HFFc6 (cell line): ENCODE results near the gene RAB5A. TPM values are rescaled to one million over a fixed set of nuclear protein-coding genes. Genes with fewer than 3 reads are reported as not detected.
A peak's percentile ranks its signal among the peaks of the same experiment; 100 is the strongest.
"Not testable (repeated sequence)": the region's sequence is repeated elsewhere in the genome, so short reads cannot be mapped to it uniquely, and the experiment has no call there.

ENCODE experiments used
- DNase-seq: peaks from one replicate; pipeline ENCODE4 v3.0.0-alpha.2; 2018
- H3K27ac Mint-ChIP-seq: 2 replicates; pipeline ENCODE4 v1.8.0; 2020; ENCODE audit warnings: mild to moderate bottlenecking, mixed read lengths
- H3K27me3 Mint-ChIP-seq: 2 replicates; pipeline ENCODE4 v1.8.0; 2021; ENCODE audit warnings: mild to moderate bottlenecking, moderate library complexity, mixed read lengths; ENCODE audit not compliant: insufficient read depth
- H3K36me3 Mint-ChIP-seq: 2 replicates; pipeline ENCODE4 v1.8.0; 2021; ENCODE audit warnings: low read depth, mixed read lengths
- H3K4me1 Mint-ChIP-seq: 2 replicates; pipeline ENCODE4 v1.8.0; 2020; ENCODE audit warnings: low read depth, mixed read lengths
- H3K4me3 Mint-ChIP-seq: 2 replicates; pipeline ENCODE4 v1.8.0; 2020; ENCODE audit warnings: mild to moderate bottlenecking, moderate library complexity, mixed read lengths
- H3K9me3 Mint-ChIP-seq: 2 replicates; pipeline ENCODE4 v1.8.0; 2020; ENCODE audit warnings: mild to moderate bottlenecking, mixed read lengths
- long read RNA-seq: library from polyadenylated mRNA; unstranded; transcript quantifications from one replicate; pipeline ENCODE4 v2.0.0, GENCODE V29; 2019
- total RNA-seq, 6 experiments: library from RNA; stranded (reverse); fragmentation: NEBNext Ultra II Directional; extraction: Animal tissue kit (Norgen Biotek cat#: 25700); gene quantifications; 2 replicates in 1 of 6; 3 replicates in 5 of 6; pipeline ENCODE4 v1.2.3, GENCODE V29; 2021
- TF ChIP-seq, protein P1 (sequence below): fragments of 200-600 bp; sonication (generic); IDR thresholded peaks from 2 replicates; pipeline ENCODE4 v1.5.0; 2021; ENCODE audit warnings: antibody characterized with exemption, mild to moderate bottlenecking

The RAB5A gene, protein sequence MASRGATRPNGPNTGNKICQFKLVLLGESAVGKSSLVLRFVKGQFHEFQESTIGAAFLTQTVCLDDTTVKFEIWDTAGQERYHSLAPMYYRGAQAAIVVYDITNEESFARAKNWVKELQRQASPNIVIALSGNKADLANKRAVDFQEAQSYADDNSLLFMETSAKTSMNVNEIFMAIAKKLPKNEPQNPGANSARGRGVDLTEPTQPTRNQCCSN
- 10 to 100 TPM; 56.7 to 71.1 (median 66.0) TPM for total RNA-seq
- long read RNA-seq, transcript RAB5A-201 (6 exons, 2,536 nt): major isoform, 63 of 83 reads
- long read RNA-seq, partial matches to known transcripts: 12 of 83 reads
- long read RNA-seq, other reads (novel, unspliced or antisense): 7 of 83 reads

DNA sequence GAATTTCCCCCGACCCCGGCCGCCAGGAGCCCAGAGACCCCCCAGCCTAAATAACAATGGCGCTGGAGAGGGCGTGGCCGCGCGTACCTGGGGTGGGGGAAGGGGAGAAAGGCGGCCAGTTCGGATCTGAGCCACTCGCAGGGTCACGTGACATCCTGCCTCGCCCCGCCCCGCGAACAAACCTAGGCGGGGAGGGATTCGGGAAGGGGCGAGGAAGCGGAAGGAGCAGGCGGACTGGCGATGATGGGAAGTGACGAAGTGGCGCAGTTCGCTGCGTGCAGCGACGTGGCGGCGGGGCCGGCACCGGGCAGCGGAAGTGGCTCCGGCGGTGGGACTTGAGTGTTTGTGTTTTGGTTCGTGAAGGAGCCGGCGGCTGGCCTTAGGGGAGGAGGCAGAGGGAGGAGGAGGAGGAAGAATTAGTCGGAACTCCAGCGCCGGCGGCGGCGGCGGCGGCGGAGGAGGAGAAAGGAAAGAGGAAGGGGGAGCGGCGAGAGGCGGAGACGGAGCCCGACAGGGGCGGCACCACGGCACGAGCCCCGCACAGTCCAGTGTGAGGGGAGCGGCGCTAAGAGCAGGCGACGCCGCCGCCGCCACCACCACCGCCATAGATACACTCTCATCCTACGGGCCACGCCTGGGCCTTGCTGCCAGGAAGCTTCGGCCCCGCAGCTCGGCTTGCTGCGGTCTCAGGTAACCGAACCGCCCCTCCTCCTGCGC, at the start of gene RAB5A:
RAB5A (plus strand) TSS at position 266 of the 717 bp plus-strand sequence. CDS start 3,802 bp downstream, outside the sequence.
- H3K4me3 Mint-ChIP-seq: peak within 1 kb of the TSS; percentile 98
- H3K27ac Mint-ChIP-seq: peak within 1 kb of the TSS; percentile 99
- peak; percentile 97 for DNase-seq
- peaks cover 42% of the 10 kb centered on the region for H3K4me1 Mint-ChIP-seq
- H3K36me3 Mint-ChIP-seq: peaks cover 13% of the 10 kb centered on the region
- no peaks in the 10 kb centered on the region for H3K9me3 Mint-ChIP-seq
- H3K27me3 Mint-ChIP-seq: no peaks in the 10 kb centered on the region; the same call in none of the 2 replicates
- TF ChIP-seq, protein P1, sequence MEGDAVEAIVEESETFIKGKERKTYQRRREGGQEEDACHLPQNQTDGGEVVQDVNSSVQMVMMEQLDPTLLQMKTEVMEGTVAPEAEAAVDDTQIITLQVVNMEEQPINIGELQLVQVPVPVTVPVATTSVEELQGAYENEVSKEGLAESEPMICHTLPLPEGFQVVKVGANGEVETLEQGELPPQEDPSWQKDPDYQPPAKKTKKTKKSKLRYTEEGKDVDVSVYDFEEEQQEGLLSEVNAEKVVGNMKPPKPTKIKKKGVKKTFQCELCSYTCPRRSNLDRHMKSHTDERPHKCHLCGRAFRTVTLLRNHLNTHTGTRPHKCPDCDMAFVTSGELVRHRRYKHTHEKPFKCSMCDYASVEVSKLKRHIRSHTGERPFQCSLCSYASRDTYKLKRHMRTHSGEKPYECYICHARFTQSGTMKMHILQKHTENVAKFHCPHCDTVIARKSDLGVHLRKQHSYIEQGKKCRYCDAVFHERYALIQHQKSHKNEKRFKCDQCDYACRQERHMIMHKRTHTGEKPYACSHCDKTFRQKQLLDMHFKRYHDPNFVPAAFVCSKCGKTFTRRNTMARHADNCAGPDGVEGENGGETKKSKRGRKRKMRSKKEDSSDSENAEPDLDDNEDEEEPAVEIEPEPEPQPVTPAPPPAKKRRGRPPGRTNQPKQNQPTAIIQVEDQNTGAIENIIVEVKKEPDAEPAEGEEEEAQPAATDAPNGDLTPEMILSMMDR: no peak

DNA sequence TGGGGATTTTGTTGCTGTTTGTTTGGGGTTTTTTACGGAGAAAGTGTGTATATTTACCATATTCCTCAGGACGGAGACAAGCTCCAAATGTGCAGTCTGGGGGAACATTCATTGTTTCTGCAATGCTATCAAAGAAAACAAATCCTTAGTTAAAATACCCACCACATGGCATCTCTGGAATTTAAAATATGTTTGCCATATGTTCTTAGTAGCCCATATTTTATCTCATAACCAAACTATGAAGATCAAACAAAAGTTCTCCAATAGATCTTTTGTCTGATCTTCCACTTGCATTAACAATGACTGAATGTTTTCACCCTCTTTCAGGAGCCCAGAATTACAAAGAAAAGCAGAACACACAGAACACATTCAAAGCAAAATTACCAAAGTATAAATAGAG, 48.2 kb upstream of the RAB5A start:
- Mint-ChIP-seq H3K4me3 (peak overlapping the region; percentile 7), H3K9me3 (no peaks in the 10 kb centered on the region), H3K4me1 (peaks cover 13% of the 10 kb centered on the region), H3K27me3 (no peaks in the 10 kb centered on the region), H3K27ac (peak overlapping the region; percentile 39), H3K36me3 (no peaks in the 10 kb centered on the region)
- no peak for DNase-seq
- TF ChIP-seq, protein P1: no peak

DNA sequence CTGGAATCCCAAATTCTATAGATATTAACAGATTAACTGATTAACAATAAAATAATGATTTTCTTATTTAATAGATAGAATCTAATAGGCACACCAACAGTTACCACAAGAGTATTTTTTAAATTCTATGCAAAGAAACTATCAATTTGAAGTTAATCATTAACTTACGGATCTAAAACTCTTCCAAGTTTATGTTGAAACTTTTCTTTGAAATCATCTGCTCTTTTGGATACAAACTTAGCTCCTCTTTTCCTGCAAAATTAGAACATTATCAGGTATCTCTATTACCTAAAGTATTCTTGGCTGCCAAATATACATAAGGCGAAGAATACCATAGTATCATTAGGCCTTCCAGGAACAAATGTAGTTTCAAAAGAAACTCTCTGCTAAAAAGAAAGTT, 47.6 kb upstream of the RAB5A start:
- TF ChIP-seq, protein P1: no peak
- H3K27ac Mint-ChIP-seq: no peak overlapping the region
- H3K27me3 Mint-ChIP-seq: no peaks in the 10 kb centered on the region
- H3K4me1 Mint-ChIP-seq: peaks cover 13% of the 10 kb centered on the region
- no peak overlapping the region for H3K4me3 Mint-ChIP-seq
- no peaks in the 10 kb centered on the region for H3K36me3 Mint-ChIP-seq
- DNase-seq: no peak
- no peaks in the 10 kb centered on the region for H3K9me3 Mint-ChIP-seq

DNA sequence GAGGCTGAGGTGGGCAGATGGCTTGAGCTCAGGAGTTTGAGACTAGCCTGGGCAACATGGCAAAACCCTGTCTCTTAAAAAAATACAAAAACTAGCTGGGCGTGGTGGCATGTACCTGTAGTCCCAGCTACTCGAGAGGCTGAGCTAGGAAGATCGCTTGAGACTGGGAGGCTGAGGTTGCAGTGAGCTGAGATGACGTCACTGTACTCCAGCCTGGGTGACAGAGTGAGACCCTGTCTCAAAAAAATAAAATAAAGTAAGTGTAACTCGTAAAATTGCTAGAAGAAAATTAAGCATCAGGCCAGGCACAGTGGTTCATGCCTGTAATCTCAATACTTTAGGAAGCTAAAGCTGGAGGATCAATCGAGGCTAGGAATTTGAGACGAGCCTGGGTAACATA, 47.1 kb upstream of the RAB5A start:
- not testable (repeated sequence) for DNase-seq, H3K27me3 Mint-ChIP-seq, H3K27ac Mint-ChIP-seq, H3K9me3 Mint-ChIP-seq, H3K36me3 Mint-ChIP-seq, H3K4me3 Mint-ChIP-seq
- H3K4me1 Mint-ChIP-seq: peaks cover 13% of the 10 kb centered on the region

DNA sequence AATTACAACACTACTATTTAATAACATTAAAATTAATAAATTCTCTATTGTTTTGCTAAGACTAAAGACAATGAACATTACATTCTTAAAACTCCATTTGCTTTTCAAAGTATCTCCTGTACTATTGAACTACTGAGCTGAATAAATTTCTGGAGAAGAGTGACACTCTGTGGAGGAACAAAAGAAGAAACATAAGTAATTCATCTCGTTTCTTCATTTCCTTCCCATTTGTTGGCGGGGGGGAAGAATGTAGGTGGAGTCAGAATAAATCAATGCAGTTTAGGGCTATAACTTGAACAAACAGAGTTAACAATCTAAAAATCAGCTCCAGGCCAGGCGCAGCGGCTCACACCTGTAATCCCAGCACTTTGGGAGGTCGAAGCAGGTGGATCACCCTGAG, 45.6 kb upstream of the RAB5A start:
- no peaks in the 10 kb centered on the region for H3K27me3 Mint-ChIP-seq
- no peak overlapping the region for H3K27ac Mint-ChIP-seq
- H3K9me3 Mint-ChIP-seq: no peaks in the 10 kb centered on the region
- TF ChIP-seq, protein P1: no peak; the same call in 1 of the 2 replicates
- DNase-seq: no peak
- H3K36me3 Mint-ChIP-seq: no peaks in the 10 kb centered on the region
- peaks cover 13% of the 10 kb centered on the region for H3K4me1 Mint-ChIP-seq
- H3K4me3 Mint-ChIP-seq: no peak overlapping the region

DNA sequence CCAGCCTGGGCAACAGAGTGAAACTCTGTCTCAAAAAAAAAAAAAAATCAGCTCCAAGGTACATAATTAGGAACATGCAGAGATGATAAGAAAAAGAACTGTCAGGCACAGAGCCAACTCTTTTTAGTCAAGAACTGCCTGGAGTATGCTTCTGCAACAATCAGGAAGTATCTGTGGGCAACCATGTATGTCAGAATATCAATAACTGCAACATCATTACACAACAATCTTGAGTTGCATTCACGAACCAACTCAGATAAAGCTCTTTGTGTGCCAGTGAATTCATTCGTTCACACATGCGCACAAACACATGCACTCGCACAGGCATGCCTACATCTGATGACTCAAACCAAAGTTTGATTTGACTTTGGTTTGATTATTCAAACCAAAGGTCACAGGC, 45.0 kb upstream of the RAB5A start:
- DNase-seq: no peak
- peaks cover 13% of the 10 kb centered on the region for H3K4me1 Mint-ChIP-seq

More for the DNA sequence above, 45.0 kb upstream of the RAB5A start:
- TF ChIP-seq, protein P1: no peak
- Mint-ChIP-seq H3K27me3 (no peaks in the 10 kb centered on the region), H3K4me3 (no peak overlapping the region), H3K27ac (no peak overlapping the region), H3K36me3 (no peaks in the 10 kb centered on the region), H3K9me3 (no peaks in the 10 kb centered on the region)
